Activated CD4-positive, alpha-beta T cell treated with anti-CD3 and anti-CD28 coated beads, Interleukin-2, amount 50 U/mL, for 4 hours (primary cell): ENCODE measurements around the gene CD300LG.

ENCODE experiments used
- DNase-seq, 2 experiments: peaks; one replicate each; pipeline ENCODE4 v3.0.0-alpha.2; 2020

Gene CD300LG

DNA sequence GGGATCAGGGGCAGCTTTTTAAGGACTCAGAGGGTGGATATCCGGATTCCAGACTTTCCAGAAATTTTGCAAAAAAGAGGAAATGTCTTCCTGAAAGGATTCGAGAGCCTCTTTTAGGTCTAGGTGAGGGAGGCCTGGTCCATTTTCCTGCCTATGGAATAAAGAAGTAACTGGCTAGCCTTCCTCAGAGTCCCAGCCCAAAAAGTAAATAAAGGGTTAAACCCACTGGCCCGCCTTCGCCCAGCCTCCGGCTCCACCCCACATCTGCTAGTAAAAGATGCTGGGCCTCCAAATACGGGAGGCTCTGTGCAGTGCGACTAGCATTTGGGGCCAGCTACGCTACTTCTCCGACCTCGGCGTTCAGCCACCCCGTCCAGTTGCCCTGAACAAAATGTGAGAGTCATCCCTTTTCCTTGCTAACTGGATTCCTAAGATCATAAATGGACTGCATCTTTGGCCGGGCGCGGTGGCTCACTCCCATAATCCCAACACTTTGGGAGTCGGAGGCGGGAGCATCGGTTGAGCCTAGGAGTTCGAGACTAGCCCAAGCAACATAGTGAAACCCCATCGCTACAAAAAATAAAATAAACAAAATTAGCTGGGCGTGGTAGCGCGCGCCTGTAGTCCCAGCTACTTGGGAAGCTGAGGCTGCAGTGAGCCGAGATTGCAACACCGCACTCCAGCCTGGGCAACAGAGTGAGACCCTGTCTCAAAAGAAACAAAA is 61.2 kb downstream of the CD300LG start:
- peak; percentile 51 to 53 for DNase-seq

DNA sequence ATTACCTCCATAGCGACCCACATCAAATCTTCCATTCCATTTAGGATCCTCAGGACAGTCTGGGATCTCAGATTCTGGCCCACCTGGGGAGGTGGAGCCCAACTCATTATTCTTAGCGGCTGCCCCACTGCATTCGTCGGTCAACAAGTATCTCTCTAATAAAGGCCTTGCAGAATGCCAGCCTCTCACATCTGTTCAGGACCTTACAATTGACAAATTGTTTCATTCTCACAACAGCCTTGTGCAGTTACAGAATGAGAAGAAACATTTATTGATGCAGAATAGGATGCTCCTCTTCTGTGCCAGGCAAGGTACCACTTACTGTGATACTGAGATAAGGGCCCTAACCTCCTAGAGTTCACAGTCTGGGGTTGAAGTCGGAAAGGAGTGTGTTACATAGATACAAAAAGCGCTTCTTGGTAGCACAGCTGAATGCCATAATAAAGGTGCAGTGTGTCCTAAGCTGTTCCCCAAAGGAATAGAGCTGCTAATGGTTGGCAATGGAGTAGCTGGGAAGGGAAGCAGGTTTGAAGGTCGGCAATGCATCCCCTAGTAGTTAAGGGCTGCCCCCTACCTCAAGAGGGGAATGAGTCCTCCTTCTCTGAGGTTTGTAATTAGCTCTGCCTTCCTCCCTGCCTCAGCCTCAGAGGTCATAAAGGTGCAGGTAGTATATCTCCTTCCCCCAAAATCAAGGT is 62.7 kb downstream of the CD300LG start:
- no peak for DNase-seq

DNA sequence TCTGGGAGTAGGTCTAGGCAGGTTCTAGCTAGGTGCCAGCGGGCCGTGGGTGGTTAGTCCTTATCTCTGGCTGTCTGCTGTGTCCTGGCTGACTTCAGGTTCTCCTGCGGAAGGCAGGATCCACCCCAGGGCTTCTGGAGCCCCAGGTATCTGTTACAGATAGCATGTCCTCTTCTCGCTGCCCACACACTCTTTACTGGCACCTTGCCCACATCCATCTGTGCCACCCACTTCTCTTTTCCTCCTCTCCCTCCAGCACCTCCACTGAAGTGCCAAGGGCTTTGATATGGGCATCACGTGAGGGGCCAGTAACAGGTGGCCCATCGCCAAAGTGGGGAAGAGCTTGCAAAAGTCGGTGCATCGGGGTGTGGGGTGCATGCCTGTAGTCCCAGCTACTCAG is 64.9 kb downstream of the CD300LG start:
- DNase-seq, result no peak

DNA sequence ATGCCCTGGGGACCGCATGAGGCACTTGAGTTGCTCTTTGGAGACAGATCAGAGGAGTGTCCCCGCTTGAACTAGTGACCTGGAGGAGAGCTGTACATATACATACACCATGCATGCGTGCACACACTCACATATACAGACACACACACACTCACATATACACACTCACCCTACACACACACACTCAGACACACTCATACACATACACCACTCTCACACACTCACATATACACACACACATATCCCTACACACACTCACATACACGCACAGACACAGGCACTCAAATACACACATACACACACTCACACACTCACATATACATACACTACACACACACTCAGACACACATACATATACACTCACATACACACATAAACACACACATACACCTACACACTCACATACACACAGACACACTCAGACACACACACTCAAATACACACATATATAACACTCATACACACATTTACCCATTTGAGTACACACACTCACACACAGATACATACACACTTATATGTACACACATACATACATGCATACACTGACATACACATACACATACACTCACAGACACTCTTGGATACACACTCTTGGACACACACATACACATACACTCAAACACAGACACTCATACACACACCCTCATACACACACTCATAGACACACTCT is 65.8 kb downstream of the CD300LG start:
- no peak for DNase-seq
